Neural crest cell (in vitro differentiated cells): ENCODE data around the gene ZNF503. TPM values are rescaled to one million over a fixed set of nuclear protein-coding genes. Genes with fewer than 3 reads are reported as not detected.
"Not testable (repeated sequence)": the region's sequence is repeated elsewhere in the genome, so short reads cannot be mapped to it uniquely, and the experiment has no call there.

ENCODE experiments used
- DNase-seq: peaks from one replicate; pipeline ENCODE4 v3.0.0; 2021; ENCODE audit warnings: low read depth, mixed read lengths, low spot score
- H3K27ac Mint-ChIP-seq: one replicate; pipeline ENCODE4 v1.8.0; 2021; ENCODE audit warnings: mild to moderate bottlenecking, mixed read lengths; ENCODE audit not compliant: unreplicated experiment
- H3K27me3 Mint-ChIP-seq: 2 replicates; pipeline ENCODE4 v1.8.0; 2021; ENCODE audit warnings: low read depth, mild to moderate bottlenecking, mixed read lengths
- H3K36me3 Mint-ChIP-seq: 2 replicates; pipeline ENCODE4 v1.8.0; 2021; ENCODE audit warnings: low read depth, mild to moderate bottlenecking, mixed read lengths
- H3K4me1 Mint-ChIP-seq: 2 replicates; pipeline ENCODE4 v1.8.0; 2021; ENCODE audit warnings: mixed read lengths
- H3K4me3 Mint-ChIP-seq: one replicate; pipeline ENCODE4 v1.8.0; 2021; ENCODE audit warnings: mild to moderate bottlenecking, mixed read lengths
- H3K9me3 Mint-ChIP-seq: 2 replicates; pipeline ENCODE4 v1.8.0; 2021; ENCODE audit warnings: mixed read lengths
- CTCF ChIP-seq: fragments of 200-600 bp; sonication (generic); conservative IDR thresholded peaks from 2 replicates; pipeline ENCODE4 v1.5.0; 2021; ENCODE audit warnings: antibody characterized with exemption, mild to moderate bottlenecking
- total RNA-seq: library from RNA; stranded (reverse); gene quantifications from 2 replicates; pipeline ENCODE4 v1.2.1, GENCODE V29; 2021

The ZNF503 gene
- total RNA-seq, 1 donor from 2014 or later: 15.9 TPM

GRCh38 chr10:75367901-75368300, 33.7 kb downstream of the ZNF503 start:
- Mint-ChIP-seq H3K4me3 (no peak overlapping the region), H3K36me3 (no peaks in the 10 kb centered on the region), H3K4me1 (peaks cover 9% of the 10 kb centered on the region), H3K9me3 (no peaks in the 10 kb centered on the region), H3K27me3 (no peaks in the 10 kb centered on the region), H3K27ac (no peak overlapping the region)
- DNase-seq: no peak
- TF ChIP-seq CTCF: no peak

GRCh38 chr10:75367021-75367487, 34.5 kb downstream of the ZNF503 start:
- Mint-ChIP-seq H3K27ac (peak overlapping the region; percentile 30), H3K27me3 (no peaks in the 10 kb centered on the region), H3K36me3 (no peaks in the 10 kb centered on the region), H3K9me3 (no peaks in the 10 kb centered on the region), H3K4me1 (peaks cover 9% of the 10 kb centered on the region), H3K4me3 (peak overlapping the region; percentile 2)
- TF ChIP-seq CTCF: no peak
- DNase-seq: no peak

- H3K27me3 Mint-ChIP-seq: no peaks in the 10 kb centered on the region
Observed at GRCh38 chr10:75363431-75363830, 38.1 kb downstream of the ZNF503 start.

GRCh38 chr10:75359876-75360275, 41.7 kb downstream of the ZNF503 start:
- H3K27me3 Mint-ChIP-seq, H3K4me1 Mint-ChIP-seq, H3K36me3 Mint-ChIP-seq, H3K27ac Mint-ChIP-seq, DNase-seq, H3K4me3 Mint-ChIP-seq, H3K9me3 Mint-ChIP-seq: not testable (repeated sequence)

More at GRCh38 chr10:75363431-75363830, 38.1 kb downstream of the ZNF503 start:
- no peaks in the 10 kb centered on the region for H3K9me3 Mint-ChIP-seq
- H3K27ac Mint-ChIP-seq: no peak overlapping the region
- no peaks in the 10 kb centered on the region for H3K36me3 Mint-ChIP-seq
- no peak for DNase-seq
- H3K4me3 Mint-ChIP-seq: no peak overlapping the region
- peaks cover 9% of the 10 kb centered on the region for H3K4me1 Mint-ChIP-seq
- TF ChIP-seq CTCF: no peak

- no peaks in the 10 kb centered on the region for H3K27me3 Mint-ChIP-seq
- H3K9me3 Mint-ChIP-seq: no peaks in the 10 kb centered on the region
- H3K4me3 Mint-ChIP-seq: no peak overlapping the region
- DNase-seq: no peak
- no peaks in the 10 kb centered on the region for H3K4me1 Mint-ChIP-seq
- TF ChIP-seq CTCF: no peak
- H3K36me3 Mint-ChIP-seq: no peaks in the 10 kb centered on the region
- H3K27ac Mint-ChIP-seq: no peak overlapping the region
Observed at GRCh38 chr10:75358835-75359421, 42.6 kb downstream of the ZNF503 start.

GRCh38 chr10:75358132-75358531, 43.4 kb downstream of the ZNF503 start:
- TF ChIP-seq CTCF: no peak
- H3K4me1 Mint-ChIP-seq: peaks cover 2% of the 10 kb centered on the region
- DNase-seq: no peak
- no peak overlapping the region for H3K27ac Mint-ChIP-seq
- H3K4me3 Mint-ChIP-seq: no peak overlapping the region
- no peaks in the 10 kb centered on the region for H3K27me3 Mint-ChIP-seq
- H3K36me3 Mint-ChIP-seq: no peaks in the 10 kb centered on the region
- no peaks in the 10 kb centered on the region for H3K9me3 Mint-ChIP-seq
